Epithelial cell of proximal tubule (primary cell): ENCODE results near the gene FBXL7. TPM values are rescaled to one million over a fixed set of nuclear protein-coding genes. Genes with fewer than 3 reads are reported as not detected.

Source experiments
- DNase-seq: peaks from one replicate; pipeline ENCODE4 v3.0.0-alpha.2; 2011; ENCODE audit warnings: low read depth
- H3K4me3 ChIP-seq: 2 replicates; pipeline ENCODE4 v1.5.1; 2011; ENCODE audit warnings: low read depth, mild to moderate bottlenecking, low read length
- total RNA-seq: library from RNA; depleted of rRNA; stranded (reverse); fragments of >200 nt; gene quantifications from 2 replicates; pipeline ENCODE4 v1.2.3, GENCODE V29; 2015
- TF ChIP-seq, protein P1 (sequence below): conservative IDR thresholded peaks from 2 replicates; pipeline ENCODE4 v1.5.1; 2012; ENCODE audit warnings: low read depth, mild to moderate bottlenecking, low read length

Gene FBXL7
- total RNA-seq, 1 donor from 2014 or later, result 5.6 TPM

GRCh38 chr5:15529821-15530220, 29.8 kb downstream of the FBXL7 start:
- H3K4me3 ChIP-seq, result no peak overlapping the region
- DNase-seq, result no peak
- TF ChIP-seq, protein P1, sequence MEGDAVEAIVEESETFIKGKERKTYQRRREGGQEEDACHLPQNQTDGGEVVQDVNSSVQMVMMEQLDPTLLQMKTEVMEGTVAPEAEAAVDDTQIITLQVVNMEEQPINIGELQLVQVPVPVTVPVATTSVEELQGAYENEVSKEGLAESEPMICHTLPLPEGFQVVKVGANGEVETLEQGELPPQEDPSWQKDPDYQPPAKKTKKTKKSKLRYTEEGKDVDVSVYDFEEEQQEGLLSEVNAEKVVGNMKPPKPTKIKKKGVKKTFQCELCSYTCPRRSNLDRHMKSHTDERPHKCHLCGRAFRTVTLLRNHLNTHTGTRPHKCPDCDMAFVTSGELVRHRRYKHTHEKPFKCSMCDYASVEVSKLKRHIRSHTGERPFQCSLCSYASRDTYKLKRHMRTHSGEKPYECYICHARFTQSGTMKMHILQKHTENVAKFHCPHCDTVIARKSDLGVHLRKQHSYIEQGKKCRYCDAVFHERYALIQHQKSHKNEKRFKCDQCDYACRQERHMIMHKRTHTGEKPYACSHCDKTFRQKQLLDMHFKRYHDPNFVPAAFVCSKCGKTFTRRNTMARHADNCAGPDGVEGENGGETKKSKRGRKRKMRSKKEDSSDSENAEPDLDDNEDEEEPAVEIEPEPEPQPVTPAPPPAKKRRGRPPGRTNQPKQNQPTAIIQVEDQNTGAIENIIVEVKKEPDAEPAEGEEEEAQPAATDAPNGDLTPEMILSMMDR, result no peak

DNA sequence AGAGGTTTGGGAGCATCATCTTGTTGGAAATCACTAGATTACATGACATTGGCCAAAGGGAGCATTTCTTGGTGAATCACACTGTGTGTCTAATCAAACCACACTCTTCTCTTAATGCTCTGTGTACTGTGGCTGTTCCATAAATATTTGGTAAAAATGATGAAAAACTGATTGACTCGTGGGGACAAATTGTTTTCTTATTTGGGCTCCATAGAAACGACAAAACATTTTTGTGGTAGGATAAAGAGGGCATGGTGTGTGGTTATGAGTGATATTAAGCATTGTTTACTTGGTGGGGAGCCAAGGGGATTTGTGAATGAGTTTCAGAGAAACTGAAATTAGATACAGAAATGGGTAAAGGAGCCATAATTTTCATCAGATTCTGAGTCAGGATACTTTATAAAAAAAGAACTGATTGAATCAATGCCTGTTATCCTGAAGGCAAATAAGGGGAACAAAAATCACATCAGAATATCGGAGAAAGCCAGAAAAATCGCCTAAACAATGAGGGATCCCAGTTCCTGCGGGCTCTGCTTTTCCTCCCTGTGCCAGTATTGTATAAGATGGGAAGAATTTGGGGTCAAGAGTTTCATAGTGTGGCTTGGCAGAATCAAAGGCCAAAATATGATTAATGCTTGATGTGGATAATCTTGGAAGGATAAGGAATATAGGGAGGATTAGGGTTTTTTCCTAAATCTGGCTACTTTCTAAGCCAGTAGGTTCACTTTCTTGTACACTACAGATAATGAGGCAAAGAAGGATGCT, 33.3 kb downstream of the FBXL7 start:
- no peak overlapping the region for H3K4me3 ChIP-seq
- TF ChIP-seq, protein P1, result no peak
- no peak for DNase-seq

DNA sequence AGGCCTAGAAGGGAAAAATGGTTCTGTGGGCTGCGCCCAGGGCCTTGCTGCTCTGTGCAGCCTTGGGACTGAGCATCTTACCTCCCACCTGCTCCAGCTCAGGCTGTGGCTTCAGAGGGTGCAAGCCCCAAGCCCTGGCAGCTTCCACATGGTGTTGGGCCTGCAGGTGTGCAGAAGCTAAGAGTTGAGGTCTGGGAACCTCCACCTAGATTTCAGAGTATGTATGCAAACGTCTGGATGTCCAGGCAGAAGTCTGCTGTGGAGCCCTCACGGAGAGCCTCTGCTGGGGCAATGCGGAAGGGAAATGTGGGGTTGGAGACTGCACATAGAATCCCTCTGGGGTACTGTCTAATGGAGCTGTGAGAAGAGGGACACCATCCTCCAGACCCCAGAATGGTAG, 36.0 kb downstream of the FBXL7 start:
- no peak overlapping the region for H3K4me3 ChIP-seq
- no peak for DNase-seq
- TF ChIP-seq, protein P1, result no peak

DNA sequence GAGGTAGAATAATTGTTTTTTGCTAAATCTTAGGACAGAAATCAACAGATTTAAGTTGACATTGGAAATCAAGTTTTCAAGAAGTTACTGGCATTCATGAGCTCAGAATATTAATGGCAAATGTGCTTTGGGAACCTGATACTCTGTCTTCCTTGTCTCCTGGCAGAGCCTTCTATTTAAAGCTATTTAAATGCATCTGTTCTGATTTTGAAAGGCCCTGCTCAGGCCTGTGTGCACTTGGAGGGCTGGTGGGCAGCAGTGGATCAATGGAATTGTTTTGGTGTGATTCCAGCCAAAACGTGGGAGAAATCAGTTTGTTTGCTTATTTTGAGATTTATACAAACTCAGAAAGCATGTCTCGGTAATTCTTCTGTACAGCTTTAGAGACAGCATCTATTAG, 38.5 kb downstream of the FBXL7 start:
- no peak for DNase-seq
- TF ChIP-seq, protein P1, result no peak
- H3K4me3 ChIP-seq, result no peak overlapping the region

- DNase-seq, result no peak
- TF ChIP-seq, protein P1, result no peak
- no peak overlapping the region for H3K4me3 ChIP-seq
Measured at GRCh38 chr5:15539951-15540350, 40.0 kb downstream of the FBXL7 start.

DNA sequence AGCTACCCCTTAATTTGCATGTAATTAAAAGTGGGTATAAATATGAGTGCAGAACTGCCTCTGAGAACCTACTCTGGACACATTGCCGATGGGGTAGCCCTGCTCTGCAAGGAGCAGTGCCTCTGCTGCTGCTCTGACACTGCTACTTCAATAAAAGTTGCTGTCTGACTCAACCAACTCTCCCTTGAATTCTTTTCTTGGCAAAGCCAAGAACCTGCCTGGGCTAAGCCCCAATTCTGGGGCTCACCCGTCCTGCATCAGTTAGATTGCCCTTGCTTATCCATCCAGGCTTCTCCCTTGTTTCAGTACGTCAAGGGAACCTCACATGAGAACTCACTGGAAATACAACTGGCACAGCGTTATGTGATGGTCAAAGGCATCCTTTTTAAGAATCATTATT, 44.1 kb downstream of the FBXL7 start:
- TF ChIP-seq, protein P1, result no peak
- H3K4me3 ChIP-seq, result no peak overlapping the region
- no peak for DNase-seq

DNA sequence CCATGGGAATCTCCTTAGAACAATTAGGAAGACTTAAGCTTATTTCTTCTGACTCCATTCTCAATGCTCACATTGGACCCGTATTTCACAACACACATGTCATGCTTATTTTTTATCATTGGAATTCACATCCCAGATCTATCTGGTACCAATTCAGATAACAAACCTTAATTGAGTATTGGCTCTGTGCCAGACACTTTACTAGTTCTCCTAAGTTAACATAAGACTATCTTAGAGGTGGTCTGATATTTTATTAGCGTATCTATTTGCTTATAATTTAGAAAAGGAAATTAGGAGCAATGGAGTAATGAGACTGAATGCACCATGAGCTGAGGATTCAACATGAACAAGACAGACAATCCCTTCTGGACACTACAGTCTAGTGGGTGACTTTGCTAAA, 45.1 kb downstream of the FBXL7 start:
- DNase-seq, result no peak
- TF ChIP-seq, protein P1, result no peak
- H3K4me3 ChIP-seq, result no peak overlapping the region
